GM21619 (cell line): Measurements from ENCODE around the gene KCP.

Source experiments
- ATAC-seq: cut with Tn5 transposase; IDR thresholded peaks from one replicate; pipeline ENCODE4 v1.9.1; 2021; ENCODE audit not compliant: unreplicated experiment

Gene KCP

GRCh38 chr7:128830231-128831177 is 80.0 kb downstream of the KCP start, which contains the start of gene FLNC:
FLNC (plus strand) TSS chr7:128830406; CDS start chr7:128830638, 232 bp downstream.
- no peak for ATAC-seq

GRCh38 chr7:128829391-128830166 is 80.9 kb downstream of the KCP start:
- no peak for ATAC-seq

- ATAC-seq = no peak
Observed at GRCh38 chr7:128827971-128828711, 82.4 kb downstream of the KCP start.

- no peak for ATAC-seq
Observed at GRCh38 chr7:128827248-128827958, 83.1 kb downstream of the KCP start.

- no peak for ATAC-seq
Observed at GRCh38 chr7:128826916-128827247, 83.6 kb downstream of the KCP start.
